ENCODE measurements around the gene KDM8.

The KDM8 gene

DNA sequence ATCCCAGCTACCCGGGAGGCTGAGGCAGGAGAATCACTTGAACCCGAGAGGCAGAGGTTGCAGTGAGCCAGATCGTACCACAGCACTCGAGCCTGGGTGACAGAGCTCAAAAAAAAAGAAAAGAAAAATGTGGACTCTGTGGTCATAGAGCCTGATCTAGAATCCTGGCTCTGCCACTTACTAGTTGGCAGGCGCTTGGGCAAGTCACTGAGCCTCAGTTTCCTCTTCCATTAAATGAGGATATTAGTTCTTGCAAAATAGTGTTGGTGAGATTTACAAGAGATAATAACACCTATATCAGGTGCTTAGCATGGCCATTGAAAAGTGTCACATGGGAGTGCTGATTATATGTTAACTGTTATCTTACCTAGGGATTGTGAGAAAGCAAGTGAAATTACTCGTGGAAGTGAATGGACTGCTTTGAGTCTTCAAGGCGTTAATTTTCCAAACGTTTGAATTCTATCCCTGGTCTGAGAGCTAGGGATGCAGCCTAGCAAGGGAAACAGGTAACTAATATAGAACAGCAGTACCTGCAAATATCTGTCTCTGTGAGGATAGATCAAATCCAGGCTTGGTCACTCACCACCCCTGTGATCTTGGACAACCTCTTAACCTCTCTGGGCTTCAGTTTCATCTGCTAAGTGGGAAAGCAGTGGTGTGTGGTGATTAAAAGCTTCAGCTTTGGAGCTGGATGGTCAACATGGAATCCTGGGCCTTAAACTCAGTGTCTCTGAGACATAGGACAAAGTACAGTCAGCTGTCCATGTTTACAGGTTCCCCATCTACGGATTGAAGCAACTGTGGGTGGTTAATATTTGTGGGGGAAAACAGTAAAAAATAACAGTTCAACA is 66.2 kb downstream of the KDM8 start:
- DNase-seq (ENCODE audit: low spot score) = no peak

- no peak for DNase-seq (ENCODE audit: low spot score)
Measured at GRCh38 chr16:27270349-27270748, 67.0 kb downstream of the KDM8 start.
